HEK293 (cell line): Measurements from ENCODE around the gene DRAP1.

Experiments used
- BCL11A ChIP-seq: fragments of 450-650 bp; formaldehyde crosslinking; IDR thresholded peaks from 2 replicates; pipeline ENCODE4 v1.5.1; 2016; ENCODE audit warnings: low read depth, missing biosample characterization, missing genetic modification characterization
- YY1 ChIP-seq: fragments of 450-650 bp; formaldehyde crosslinking; IDR thresholded peaks from 2 replicates; pipeline ENCODE4 v1.5.1; 2018; ENCODE audit warnings: missing biosample characterization, missing genetic modification characterization
- ZBTB7A ChIP-seq: fragments of 450-650 bp; formaldehyde crosslinking; IDR thresholded peaks from 2 replicates; pipeline ENCODE4 v1.5.1; 2016; ENCODE audit warnings: low read depth, missing biosample characterization, missing genetic modification characterization
- ZFP41 ChIP-seq: fragments of 450-650 bp; formaldehyde crosslinking; IDR thresholded peaks from 2 replicates; pipeline ENCODE4 v1.5.1; 2016; ENCODE audit warnings: missing biosample characterization, missing genetic modification characterization, borderline replicate concordance
- ZNF121 ChIP-seq: fragments of 450-650 bp; formaldehyde crosslinking; IDR thresholded peaks from 2 replicates; pipeline ENCODE4 v1.5.1; 2016; ENCODE audit warnings: missing biosample characterization, missing genetic modification characterization
- ZNF184 ChIP-seq: fragments of 450-650 bp; IDR thresholded peaks from 2 replicates; pipeline ENCODE4 v1.5.1; 2018; ENCODE audit warnings: missing biosample characterization, mild to moderate bottlenecking, missing genetic modification characterization
- ZNF23 ChIP-seq: fragments of 450-650 bp; formaldehyde crosslinking; IDR thresholded peaks from 2 replicates; pipeline ENCODE4 v1.5.1; 2016; ENCODE audit warnings: missing biosample characterization, missing genetic modification characterization, borderline replicate concordance
- ZNF510 ChIP-seq: fragments of 450-650 bp; formaldehyde crosslinking; IDR thresholded peaks from 2 replicates; pipeline ENCODE4 v1.5.1; 2018; ENCODE audit warnings: mild to moderate bottlenecking, missing genetic modification characterization, missing biosample characterization; ENCODE audit not compliant: insufficient replicate concordance
- ZNF701 ChIP-seq: fragments of 450-650 bp; formaldehyde crosslinking; IDR thresholded peaks from 2 replicates; pipeline ENCODE4 v1.5.1; 2016; ENCODE audit warnings: missing biosample characterization, missing genetic modification characterization
- ZSCAN16 ChIP-seq: fragments of 450-650 bp; formaldehyde crosslinking; IDR thresholded peaks from 2 replicates; pipeline ENCODE4 v1.5.1; 2016; ENCODE audit warnings: missing biosample characterization, missing genetic modification characterization
- TF ChIP-seq, protein P1 (sequence below): fragments of 450-650 bp; formaldehyde crosslinking; IDR thresholded peaks from 2 replicates; pipeline ENCODE4 v1.5.1; 2016; ENCODE audit warnings: missing biosample characterization, missing genetic modification characterization
- TF ChIP-seq, protein P2 (sequence below): fragments of 450-650 bp; formaldehyde crosslinking; IDR thresholded peaks from 2 replicates; pipeline ENCODE4 v1.5.1; 2016; ENCODE audit warnings: missing biosample characterization, missing genetic modification characterization

DNA sequence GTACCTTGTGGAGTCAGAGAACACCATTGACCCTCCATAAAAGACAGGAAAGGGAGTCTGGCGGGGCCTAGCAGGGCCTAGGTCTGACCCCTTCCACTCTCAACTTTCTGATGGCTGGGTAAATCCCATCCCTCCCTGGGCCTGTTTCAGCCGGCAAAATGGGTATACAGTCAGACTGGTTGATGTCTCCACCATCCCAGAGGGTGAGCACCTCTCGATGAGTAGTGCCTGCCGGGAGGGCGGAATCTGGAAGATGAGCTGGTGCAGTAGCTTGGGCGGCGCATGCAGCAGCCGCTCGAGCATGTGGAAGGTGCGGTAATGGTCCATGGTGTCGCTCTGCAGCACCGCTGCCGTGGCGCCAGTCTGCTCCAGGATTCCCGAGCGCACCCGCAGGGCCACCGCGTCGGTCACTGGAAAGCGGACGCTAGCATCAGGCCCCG, 31.5 kb upstream of the DRAP1 start:
- TF ChIP-seq, protein P1, sequence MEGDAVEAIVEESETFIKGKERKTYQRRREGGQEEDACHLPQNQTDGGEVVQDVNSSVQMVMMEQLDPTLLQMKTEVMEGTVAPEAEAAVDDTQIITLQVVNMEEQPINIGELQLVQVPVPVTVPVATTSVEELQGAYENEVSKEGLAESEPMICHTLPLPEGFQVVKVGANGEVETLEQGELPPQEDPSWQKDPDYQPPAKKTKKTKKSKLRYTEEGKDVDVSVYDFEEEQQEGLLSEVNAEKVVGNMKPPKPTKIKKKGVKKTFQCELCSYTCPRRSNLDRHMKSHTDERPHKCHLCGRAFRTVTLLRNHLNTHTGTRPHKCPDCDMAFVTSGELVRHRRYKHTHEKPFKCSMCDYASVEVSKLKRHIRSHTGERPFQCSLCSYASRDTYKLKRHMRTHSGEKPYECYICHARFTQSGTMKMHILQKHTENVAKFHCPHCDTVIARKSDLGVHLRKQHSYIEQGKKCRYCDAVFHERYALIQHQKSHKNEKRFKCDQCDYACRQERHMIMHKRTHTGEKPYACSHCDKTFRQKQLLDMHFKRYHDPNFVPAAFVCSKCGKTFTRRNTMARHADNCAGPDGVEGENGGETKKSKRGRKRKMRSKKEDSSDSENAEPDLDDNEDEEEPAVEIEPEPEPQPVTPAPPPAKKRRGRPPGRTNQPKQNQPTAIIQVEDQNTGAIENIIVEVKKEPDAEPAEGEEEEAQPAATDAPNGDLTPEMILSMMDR (tag by site-specific recombination) = no peak
- TF ChIP-seq ZNF184 (tag by site-specific recombination) (no peak), YY1 (no peak), ZNF701 (no peak), ZNF510 (tag by site-specific recombination) (no peak), ZNF121 (tag by site-specific recombination) (no peak), ZNF23 (tag by site-specific recombination) (no peak), ZSCAN16 (tag by site-specific recombination) (no peak), ZBTB7A (tag by site-specific recombination) (no peak), BCL11A (tag by site-specific recombination) (no peak), ZFP41 (no peak)
- TF ChIP-seq, protein P2, sequence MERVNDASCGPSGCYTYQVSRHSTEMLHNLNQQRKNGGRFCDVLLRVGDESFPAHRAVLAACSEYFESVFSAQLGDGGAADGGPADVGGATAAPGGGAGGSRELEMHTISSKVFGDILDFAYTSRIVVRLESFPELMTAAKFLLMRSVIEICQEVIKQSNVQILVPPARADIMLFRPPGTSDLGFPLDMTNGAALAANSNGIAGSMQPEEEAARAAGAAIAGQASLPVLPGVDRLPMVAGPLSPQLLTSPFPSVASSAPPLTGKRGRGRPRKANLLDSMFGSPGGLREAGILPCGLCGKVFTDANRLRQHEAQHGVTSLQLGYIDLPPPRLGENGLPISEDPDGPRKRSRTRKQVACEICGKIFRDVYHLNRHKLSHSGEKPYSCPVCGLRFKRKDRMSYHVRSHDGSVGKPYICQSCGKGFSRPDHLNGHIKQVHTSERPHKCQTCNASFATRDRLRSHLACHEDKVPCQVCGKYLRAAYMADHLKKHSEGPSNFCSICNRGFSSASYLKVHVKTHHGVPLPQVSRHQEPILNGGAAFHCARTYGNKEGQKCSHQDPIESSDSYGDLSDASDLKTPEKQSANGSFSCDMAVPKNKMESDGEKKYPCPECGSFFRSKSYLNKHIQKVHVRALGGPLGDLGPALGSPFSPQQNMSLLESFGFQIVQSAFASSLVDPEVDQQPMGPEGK (tag by site-specific recombination) = no peak
